Activated naive CD4-positive, alpha-beta T cell treated with anti-CD3 and anti-CD28 coated beads, Interleukin-2, amount 50 U/mL, for 24 hours (primary cell): ENCODE measurements around the gene FLNA.

Experiments used
- H3K27ac Mint-ChIP-seq: one replicate; pipeline ENCODE4 v1.8.0; 2021; ENCODE audit warnings: mild to moderate bottlenecking, mixed read lengths
- H3K27me3 Mint-ChIP-seq: one replicate; pipeline ENCODE4 v1.8.0; 2021; ENCODE audit warnings: mixed read lengths
- H3K36me3 Mint-ChIP-seq: one replicate; pipeline ENCODE4 v1.8.0; 2021; ENCODE audit warnings: mixed read lengths
- H3K4me1 Mint-ChIP-seq: one replicate; pipeline ENCODE4 v1.8.0; 2021; ENCODE audit warnings: mixed read lengths
- H3K4me3 Mint-ChIP-seq: one replicate; pipeline ENCODE4 v1.8.0; 2021; ENCODE audit warnings: mild to moderate bottlenecking, mixed read lengths
- H3K9me3 Mint-ChIP-seq: one replicate; pipeline ENCODE4 v1.8.0; 2021; ENCODE audit warnings: mixed read lengths

The FLNA gene

DNA sequence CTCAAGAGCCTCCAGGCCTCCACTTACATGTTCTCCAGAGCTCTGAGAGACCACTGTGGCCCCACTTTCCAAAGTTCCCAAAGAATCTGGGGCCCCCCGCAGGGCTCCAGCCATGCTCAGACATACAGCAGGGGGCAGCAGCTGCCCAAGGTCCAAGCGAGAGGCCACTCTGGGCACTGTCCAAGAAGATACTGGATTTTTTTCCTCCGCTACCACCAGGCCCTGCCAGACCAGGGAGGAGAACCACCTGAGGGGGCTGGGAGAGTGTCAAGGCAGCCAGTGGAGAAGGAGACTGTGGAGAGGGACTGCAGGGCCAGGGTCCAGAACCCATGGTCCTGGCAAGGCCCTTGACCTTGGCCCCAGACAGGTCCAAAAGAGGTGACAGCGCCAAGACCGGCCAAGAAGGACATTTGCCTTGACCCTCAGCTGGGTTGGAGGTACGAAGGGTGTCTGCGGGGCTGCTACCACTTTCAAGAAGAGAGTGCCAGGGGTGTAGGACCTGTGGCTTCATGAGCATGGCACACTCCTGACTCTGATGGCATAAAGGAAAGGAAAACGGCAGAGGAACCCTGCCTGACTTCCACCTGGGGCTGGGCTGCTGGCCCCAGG, 10.0 kb upstream of the FLNA start:
- Mint-ChIP-seq H3K27ac (no peak overlapping the region), H3K9me3 (no peaks in the 10 kb centered on the region), H3K4me3 (no peak overlapping the region), H3K27me3 (no peaks in the 10 kb centered on the region), H3K36me3 (peaks cover 6% of the 10 kb centered on the region), H3K4me1 (peaks cover 7% of the 10 kb centered on the region)

GRCh38 chrX:154383359-154384283, 9.2 kb upstream of the FLNA start:
- no peaks in the 10 kb centered on the region for H3K9me3 Mint-ChIP-seq
- H3K4me1 Mint-ChIP-seq, result peaks cover 7% of the 10 kb centered on the region
- peak overlapping the region; percentile 41 for H3K27ac Mint-ChIP-seq
- peaks cover 6% of the 10 kb centered on the region for H3K36me3 Mint-ChIP-seq
- H3K4me3 Mint-ChIP-seq, result no peak overlapping the region
- H3K27me3 Mint-ChIP-seq, result no peaks in the 10 kb centered on the region

DNA sequence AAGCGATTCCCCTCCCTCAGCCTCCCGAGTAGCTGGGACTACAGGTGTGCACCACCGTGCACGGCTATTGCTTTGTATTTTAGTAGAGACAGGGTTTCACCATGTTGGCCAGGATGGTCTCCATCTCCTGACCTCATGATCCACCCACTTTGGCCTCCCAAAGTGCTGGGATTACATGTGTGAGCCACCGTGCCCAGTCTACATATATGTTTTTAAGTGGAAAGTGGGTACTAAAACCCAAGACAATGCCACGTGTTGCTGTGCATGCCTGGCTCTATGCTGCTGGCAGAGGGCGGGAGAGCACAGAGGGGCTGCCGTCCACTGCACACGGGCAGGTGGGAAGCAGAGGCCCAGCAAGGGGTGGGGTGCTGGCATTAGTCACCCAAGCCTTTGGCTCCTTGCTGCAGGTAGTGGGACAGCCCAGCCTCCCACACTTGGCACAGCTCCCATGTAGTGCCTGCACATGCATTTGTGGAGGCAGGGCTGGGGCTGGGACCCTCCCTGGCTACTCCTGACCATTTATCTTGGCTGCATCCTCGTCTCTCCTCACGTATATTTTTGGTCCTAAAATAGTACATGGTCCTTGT, 8.1 kb upstream of the FLNA start:
- H3K4me3 Mint-ChIP-seq, result peak overlapping the region; percentile 26
- H3K9me3 Mint-ChIP-seq, result no peaks in the 10 kb centered on the region
- peaks cover 7% of the 10 kb centered on the region for H3K4me1 Mint-ChIP-seq
- H3K27me3 Mint-ChIP-seq, result no peaks in the 10 kb centered on the region
- peaks cover 6% of the 10 kb centered on the region for H3K36me3 Mint-ChIP-seq
- H3K27ac Mint-ChIP-seq, result no peak overlapping the region

DNA sequence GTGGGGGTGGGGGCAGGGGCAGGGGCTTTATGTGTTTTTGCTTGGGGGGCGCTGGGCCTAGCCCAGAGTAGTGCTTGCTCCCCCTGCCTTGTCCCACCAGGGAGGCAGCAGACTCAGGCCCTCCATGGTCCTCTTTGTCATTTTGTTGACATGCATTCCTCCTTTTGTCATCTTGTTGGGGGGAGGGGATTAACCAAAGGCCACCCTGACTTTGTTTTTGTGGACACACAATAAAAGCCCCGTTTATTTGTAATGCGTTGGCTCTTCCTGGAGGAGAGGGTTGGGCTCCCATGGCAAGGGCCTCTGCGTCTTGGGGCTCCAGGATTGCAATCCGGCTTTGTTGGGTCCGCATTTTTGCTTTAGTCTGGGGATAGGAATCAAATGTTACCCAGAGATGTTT, 6.8 kb upstream of the FLNA start:
- H3K9me3 Mint-ChIP-seq, result no peaks in the 10 kb centered on the region
- H3K4me3 Mint-ChIP-seq, result no peak overlapping the region
- no peak overlapping the region for H3K27ac Mint-ChIP-seq
- peaks cover 12% of the 10 kb centered on the region for H3K4me1 Mint-ChIP-seq
- no peaks in the 10 kb centered on the region for H3K27me3 Mint-ChIP-seq
- H3K36me3 Mint-ChIP-seq, result peaks cover 6% of the 10 kb centered on the region

DNA sequence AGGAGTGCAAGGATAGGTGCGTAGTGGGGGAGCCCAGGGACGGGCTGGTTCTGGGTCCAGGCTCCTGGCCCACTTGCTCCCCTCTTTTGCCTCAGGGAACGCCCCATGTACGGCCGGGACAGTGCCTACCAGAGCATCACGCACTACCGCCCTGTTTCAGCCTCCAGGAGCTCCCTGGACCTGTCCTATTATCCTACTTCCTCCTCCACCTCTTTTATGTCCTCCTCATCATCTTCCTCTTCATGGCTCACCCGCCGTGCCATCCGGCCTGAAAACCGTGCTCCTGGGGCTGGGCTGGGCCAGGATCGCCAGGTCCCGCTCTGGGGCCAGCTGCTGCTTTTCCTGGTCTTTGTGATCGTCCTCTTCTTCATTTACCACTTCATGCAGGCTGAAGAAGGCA, 6.4 kb upstream of the FLNA start:
- peak overlapping the region; percentile 81 for H3K27ac Mint-ChIP-seq
- H3K27me3 Mint-ChIP-seq, result no peaks in the 10 kb centered on the region
- no peaks in the 10 kb centered on the region for H3K9me3 Mint-ChIP-seq
- H3K4me1 Mint-ChIP-seq, result peaks cover 12% of the 10 kb centered on the region
- H3K36me3 Mint-ChIP-seq, result peaks cover 6% of the 10 kb centered on the region
- peak overlapping the region; percentile 93 for H3K4me3 Mint-ChIP-seq

DNA sequence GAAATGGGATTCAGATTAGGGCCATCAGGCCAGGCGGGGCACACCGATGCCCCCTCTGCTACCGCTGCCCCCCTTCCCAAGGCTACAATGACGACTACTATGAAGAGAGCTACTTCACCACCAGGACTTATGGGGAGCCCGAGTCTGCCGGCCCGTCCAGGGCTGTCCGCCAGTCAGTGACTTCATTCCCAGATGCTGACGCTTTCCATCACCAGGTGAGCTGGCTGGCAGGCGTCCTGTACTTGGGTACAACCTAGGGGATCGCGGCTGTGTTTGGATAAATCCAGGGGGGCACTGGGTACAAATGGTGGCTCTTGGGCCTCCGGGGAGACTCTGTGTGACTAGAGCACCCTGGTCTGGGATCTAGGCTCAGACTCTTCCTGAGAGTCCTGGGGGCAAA, 5.7 kb upstream of the FLNA start:
- Mint-ChIP-seq H3K27ac (peak overlapping the region; percentile 77), H3K36me3 (peaks cover 6% of the 10 kb centered on the region), H3K4me3 (peak overlapping the region; percentile 93)

GRCh38 chrX:154379569-154379951, 5.1 kb upstream of the FLNA start:
- Mint-ChIP-seq H3K9me3 (no peaks in the 10 kb centered on the region), H3K27me3 (no peaks in the 10 kb centered on the region), H3K36me3 (peaks cover 6% of the 10 kb centered on the region), H3K27ac (peak overlapping the region; percentile 77), H3K4me1 (peaks cover 12% of the 10 kb centered on the region), H3K4me3 (peak overlapping the region; percentile 93)

More for the DNA sequence above, 5.7 kb upstream of the FLNA start:
- Mint-ChIP-seq H3K4me1 (peaks cover 12% of the 10 kb centered on the region), H3K9me3 (no peaks in the 10 kb centered on the region), H3K27me3 (no peaks in the 10 kb centered on the region)

- Mint-ChIP-seq H3K27me3 (no peaks in the 10 kb centered on the region), H3K36me3 (peaks cover 6% of the 10 kb centered on the region), H3K4me1 (peaks cover 12% of the 10 kb centered on the region), H3K4me3 (peak within 1 kb of the TSS; percentile 93), H3K9me3 (no peaks in the 10 kb centered on the region), H3K27ac (peak within 1 kb of the TSS; percentile 77)
These were observed 4.5 kb upstream of the FLNA start, which contains the start of gene EMD for GRCh38 chrX:154378799-154379568. TSS of gene EMD (plus strand) at chrX:154379295. CDS start at chrX:154379485, 190 bp downstream.

GRCh38 chrX:154378059-154378798, 3.8 kb upstream of the FLNA start:
- Mint-ChIP-seq H3K27me3 (no peaks in the 10 kb centered on the region), H3K36me3 (peaks cover 6% of the 10 kb centered on the region), H3K4me3 (peak overlapping the region; percentile 74), H3K27ac (peak overlapping the region; percentile 51), H3K4me1 (peaks cover 15% of the 10 kb centered on the region), H3K9me3 (no peaks in the 10 kb centered on the region)

DNA sequence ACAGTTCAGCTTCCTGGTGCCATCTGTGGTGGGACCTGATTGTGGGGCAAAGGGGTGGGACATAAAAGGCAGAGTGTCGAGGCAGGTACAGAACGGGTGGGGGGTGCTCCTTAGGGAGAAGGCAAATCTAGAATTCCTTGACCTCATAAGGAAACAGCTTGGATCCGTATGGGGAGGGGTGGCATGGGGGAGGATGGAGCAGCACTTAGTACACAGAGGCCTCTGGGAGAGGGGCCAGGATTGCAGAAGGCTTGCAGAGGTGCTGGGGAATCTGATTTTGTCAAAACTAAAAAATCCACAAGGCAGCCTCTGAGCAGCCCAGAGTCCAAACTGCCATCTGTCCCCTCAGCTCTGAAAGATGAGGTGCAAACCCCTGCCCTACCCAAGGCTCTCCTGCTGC, 2.3 kb upstream of the FLNA start:
- no peak overlapping the region for H3K27ac Mint-ChIP-seq

DNA sequence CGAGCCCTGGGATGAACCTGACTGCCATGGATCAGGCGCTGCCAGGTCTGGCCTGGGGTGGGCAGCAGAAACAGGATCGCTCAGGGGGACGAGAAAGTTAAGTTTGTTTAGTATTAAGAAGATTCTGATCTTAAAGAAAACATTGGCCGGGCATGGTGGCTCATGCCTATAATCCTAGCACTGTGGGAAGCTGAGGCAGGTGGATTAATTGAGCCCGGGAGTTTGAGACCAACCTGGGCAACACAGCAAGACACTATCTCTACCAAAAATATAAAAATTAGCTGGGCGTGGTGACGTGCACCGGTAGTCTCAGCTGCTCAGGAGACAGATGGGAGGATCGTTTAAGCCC, 696 bp upstream of the FLNA start:
- Mint-ChIP-seq H3K27ac (no peak overlapping the region), H3K4me3 (no peak overlapping the region), H3K36me3 (peaks cover 3% of the 10 kb centered on the region), H3K27me3 (no peaks in the 10 kb centered on the region), H3K4me1 (peaks cover 15% of the 10 kb centered on the region), H3K9me3 (no peaks in the 10 kb centered on the region)

More for the DNA sequence above, 2.3 kb upstream of the FLNA start:
- H3K36me3 Mint-ChIP-seq, result peaks cover 6% of the 10 kb centered on the region
- no peaks in the 10 kb centered on the region for H3K27me3 Mint-ChIP-seq
- H3K4me1 Mint-ChIP-seq, result peaks cover 22% of the 10 kb centered on the region
- H3K9me3 Mint-ChIP-seq, result no peaks in the 10 kb centered on the region
- peak overlapping the region; percentile 7 for H3K4me3 Mint-ChIP-seq

DNA sequence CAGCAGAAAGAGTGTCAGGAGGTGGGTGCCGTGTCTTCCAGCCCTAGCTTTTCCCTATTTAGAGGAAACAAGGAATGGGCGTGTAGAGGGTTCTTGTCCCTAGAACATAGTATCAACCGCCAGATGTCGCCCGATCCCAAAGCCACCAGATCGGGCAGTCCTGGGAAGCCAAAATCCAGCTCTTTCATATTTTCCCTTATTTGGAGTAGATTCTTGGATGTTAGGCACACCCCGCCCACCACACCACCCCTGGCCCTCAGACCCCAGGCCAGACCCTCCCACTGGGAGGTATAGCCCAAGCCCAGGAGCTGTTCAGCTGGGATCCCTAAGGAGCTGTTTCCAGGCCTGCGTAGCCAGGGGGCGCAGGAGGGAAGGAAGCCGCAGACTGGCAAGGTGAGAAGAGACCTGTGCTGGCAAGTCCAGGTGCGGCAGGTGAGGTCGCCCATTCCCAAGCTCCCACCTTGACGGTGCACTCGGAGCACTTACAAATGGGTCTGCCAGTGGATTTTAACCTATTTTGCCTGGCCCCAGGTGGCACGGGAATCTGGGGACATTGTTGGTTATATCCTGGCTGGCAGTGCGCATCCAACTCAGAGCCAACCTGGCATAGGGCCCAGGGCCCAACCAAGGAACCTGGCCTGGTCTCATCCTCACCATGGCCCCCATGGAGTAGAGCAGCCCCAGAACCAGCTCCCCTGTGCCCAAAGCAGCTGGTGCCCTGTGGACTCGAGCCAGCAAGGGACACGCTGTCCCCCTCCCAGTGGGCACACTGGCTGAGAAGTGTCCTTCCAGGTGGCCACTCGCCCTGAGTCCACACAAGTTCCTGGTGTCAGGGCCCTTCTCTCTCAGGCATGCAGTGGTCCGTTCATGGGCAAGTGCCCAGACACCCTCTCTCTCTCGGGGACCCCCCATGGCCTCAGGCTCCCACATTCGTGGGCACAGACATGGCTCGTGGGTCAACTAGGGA, 811 bp downstream of the FLNA start:
- Mint-ChIP-seq H3K27me3 (no peaks in the 10 kb centered on the region), H3K4me3 (peak overlapping the region; percentile 58), H3K36me3 (no peaks in the 10 kb centered on the region), H3K27ac (no peak overlapping the region), H3K9me3 (no peaks in the 10 kb centered on the region), H3K4me1 (peaks cover 15% of the 10 kb centered on the region)

DNA sequence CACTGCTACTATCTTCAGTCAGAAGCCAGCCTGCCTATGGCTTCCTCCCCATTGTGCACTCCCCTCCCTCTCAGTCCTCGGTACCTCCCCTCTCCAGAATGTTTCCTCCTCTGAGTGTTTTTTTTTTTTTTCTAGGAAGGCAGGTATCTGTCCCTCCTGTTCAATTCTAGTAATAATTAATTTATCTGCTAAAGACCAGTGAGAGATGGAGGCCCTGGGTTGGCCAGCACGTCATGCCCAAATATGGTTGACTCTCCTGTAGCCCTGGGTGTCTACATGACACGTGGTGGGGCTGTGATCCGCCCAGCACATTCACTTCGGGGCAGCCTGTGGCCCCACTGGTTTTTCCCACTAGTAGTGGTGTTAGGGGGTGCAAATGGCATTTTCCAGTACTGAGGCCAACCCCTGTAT, 1.8 kb downstream of the FLNA start:
- Mint-ChIP-seq H3K27ac (no peak overlapping the region), H3K4me1 (peaks cover 15% of the 10 kb centered on the region), H3K36me3 (no peaks in the 10 kb centered on the region), H3K4me3 (peak overlapping the region; percentile 73), H3K9me3 (no peaks in the 10 kb centered on the region), H3K27me3 (no peaks in the 10 kb centered on the region)

GRCh38 chrX:154371789-154372300, 2.6 kb downstream of the FLNA start:
- no peak overlapping the region for H3K4me3 Mint-ChIP-seq
- H3K27ac Mint-ChIP-seq, result no peak overlapping the region
- no peaks in the 10 kb centered on the region for H3K36me3 Mint-ChIP-seq
- no peaks in the 10 kb centered on the region for H3K9me3 Mint-ChIP-seq
- H3K4me1 Mint-ChIP-seq, result peaks cover 10% of the 10 kb centered on the region
- no peaks in the 10 kb centered on the region for H3K27me3 Mint-ChIP-seq
